Astrocyte of the spinal cord (primary cell): ENCODE results near the gene OXNAD1.

Experiments used
- DNase-seq: peaks from one replicate; pipeline ENCODE4 v3.0.0; 2011; ENCODE audit warnings: low read depth, low spot score
- H3K4me3 ChIP-seq: 2 replicates; pipeline ENCODE4 v1.5.1; 2011; ENCODE audit warnings: low read depth, mild to moderate bottlenecking, low read length, moderate library complexity
- CTCF ChIP-seq: IDR thresholded peaks from 2 replicates; pipeline ENCODE4 v1.5.1; 2012; ENCODE audit warnings: low read depth, mild to moderate bottlenecking, low read length, inconsistent platforms
- in situ Hi-C: cut with HindIII; loops from 2 replicates; pipeline ENCODE4 v1.10.0; 2017; ENCODE audit warnings: low sequenced_read_pairs

Gene OXNAD1

GRCh38 chr3:16280671-16281070 is 15.7 kb downstream of the OXNAD1 start:
- peak; percentile 21 for DNase-seq
- TF ChIP-seq CTCF: no peak
- in situ Hi-C loops: no loop called here
- no peak overlapping the region for H3K4me3 ChIP-seq

GRCh38 chr3:16284633-16285032 is 19.6 kb downstream of the OXNAD1 start:
- no peak overlapping the region for H3K4me3 ChIP-seq
- no peak for DNase-seq
- in situ Hi-C loops: no loop called here
- TF ChIP-seq CTCF: no peak

DNA sequence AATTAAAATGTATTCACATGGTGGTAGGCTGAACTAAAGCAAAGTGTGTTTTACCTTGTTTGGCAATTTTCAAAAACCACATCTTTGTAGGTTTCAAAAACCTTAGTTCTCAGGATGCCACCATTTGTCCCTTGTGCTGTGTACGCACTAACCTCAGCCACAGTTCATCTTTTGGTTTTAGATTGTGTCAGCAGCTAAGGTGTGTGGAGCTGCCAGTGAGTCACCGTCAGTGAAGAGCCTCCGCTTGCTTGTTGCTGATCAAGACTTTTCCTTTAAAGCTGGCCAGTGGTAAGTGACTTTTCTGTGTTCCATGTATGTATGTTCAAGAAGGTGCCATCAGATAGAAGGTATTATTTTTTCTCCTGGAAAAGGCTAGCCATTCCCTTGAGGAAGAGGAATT is 21.1 kb downstream of the OXNAD1 start:
- no peak for TF ChIP-seq CTCF
- no peak overlapping the region for H3K4me3 ChIP-seq
- no peak for DNase-seq
- in situ Hi-C loops: no loop called here

DNA sequence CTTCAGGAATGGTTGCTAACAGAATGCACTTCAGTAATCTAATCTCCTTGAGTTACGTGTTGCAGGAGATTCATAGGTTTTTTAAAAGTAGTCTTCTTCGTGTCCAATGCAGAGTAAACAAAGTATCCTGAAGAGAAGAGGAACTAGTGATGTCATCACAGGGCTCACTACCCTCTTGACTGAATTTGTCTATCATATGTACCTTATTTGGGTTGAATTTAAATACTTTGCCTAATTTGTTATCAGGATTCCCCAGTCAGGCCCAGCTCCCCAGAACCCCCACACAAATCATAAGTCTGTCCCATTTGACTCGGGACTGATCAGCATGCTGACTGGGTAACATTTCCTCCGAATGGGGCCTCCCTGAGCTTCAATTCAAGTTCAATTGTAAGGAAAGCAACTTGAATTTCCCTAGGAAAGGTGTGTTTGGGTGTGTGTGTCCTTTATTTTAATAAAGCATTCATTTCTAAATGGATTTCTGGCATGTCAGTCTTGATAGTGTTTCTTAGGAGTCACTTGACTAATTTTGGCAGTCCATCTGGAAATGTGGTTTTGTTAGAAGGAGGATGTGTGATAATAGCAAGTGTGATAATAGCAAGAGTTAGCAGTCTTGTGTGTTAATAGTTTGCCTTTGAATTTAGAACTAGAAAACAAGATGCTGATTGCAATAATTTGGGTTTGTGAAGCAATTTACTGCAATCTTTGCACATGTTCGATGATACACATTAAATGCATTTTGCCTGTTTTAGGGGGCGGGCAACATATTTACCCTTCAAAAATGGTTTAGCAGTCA is 21.9 kb downstream of the OXNAD1 start:
- in situ Hi-C loops: no loop called here
- TF ChIP-seq CTCF: no peak

GRCh38 chr3:16288664-16289063 is 23.7 kb downstream of the OXNAD1 start:
- no peak overlapping the region for H3K4me3 ChIP-seq

More for the DNA sequence above, 21.9 kb downstream of the OXNAD1 start:
- H3K4me3 ChIP-seq: no peak overlapping the region
- DNase-seq: no peak

GRCh38 chr3:16289144-16289889 is 24.3 kb downstream of the OXNAD1 start:
- no peak for DNase-seq
- TF ChIP-seq CTCF: no peak
- no peak overlapping the region for H3K4me3 ChIP-seq
- in situ Hi-C loops: no loop called here

More at GRCh38 chr3:16288664-16289063, 23.7 kb downstream of the OXNAD1 start:
- DNase-seq: no peak
- in situ Hi-C loops: no loop called here
- no peak for TF ChIP-seq CTCF
